HFFc6 (cell line): Measurements from ENCODE around the gene GALNT2. TPM values are rescaled to one million over a fixed set of nuclear protein-coding genes. Genes with fewer than 3 reads are reported as not detected.

Source experiments
- DNase-seq: peaks from one replicate; pipeline ENCODE4 v3.0.0-alpha.2; 2018
- H3K27ac Mint-ChIP-seq: 2 replicates; pipeline ENCODE4 v1.8.0; 2020; ENCODE audit warnings: mild to moderate bottlenecking, mixed read lengths
- H3K27me3 Mint-ChIP-seq: 2 replicates; pipeline ENCODE4 v1.8.0; 2021; ENCODE audit warnings: mild to moderate bottlenecking, moderate library complexity, mixed read lengths; ENCODE audit not compliant: insufficient read depth
- H3K36me3 Mint-ChIP-seq: 2 replicates; pipeline ENCODE4 v1.8.0; 2021; ENCODE audit warnings: low read depth, mixed read lengths
- H3K4me1 Mint-ChIP-seq: 2 replicates; pipeline ENCODE4 v1.8.0; 2020; ENCODE audit warnings: low read depth, mixed read lengths
- H3K4me3 Mint-ChIP-seq: 2 replicates; pipeline ENCODE4 v1.8.0; 2020; ENCODE audit warnings: mild to moderate bottlenecking, moderate library complexity, mixed read lengths
- H3K9me3 Mint-ChIP-seq: 2 replicates; pipeline ENCODE4 v1.8.0; 2020; ENCODE audit warnings: mild to moderate bottlenecking, mixed read lengths
- CTCF ChIP-seq: fragments of 200-600 bp; sonication (generic); IDR thresholded peaks from 2 replicates; pipeline ENCODE4 v1.5.0; 2021; ENCODE audit warnings: antibody characterized with exemption, mild to moderate bottlenecking
- total RNA-seq, 6 experiments: library from RNA; stranded (reverse); fragmentation: NEBNext Ultra II Directional; extraction: Animal tissue kit (Norgen Biotek cat#: 25700); gene quantifications; 2 replicates in 1 of 6; 3 replicates in 5 of 6; pipeline ENCODE4 v1.2.3, GENCODE V29; 2021

Gene GALNT2
- total RNA-seq, 6 experiments from 2014 or later, result 174 to 194 (median 181) TPM

DNA sequence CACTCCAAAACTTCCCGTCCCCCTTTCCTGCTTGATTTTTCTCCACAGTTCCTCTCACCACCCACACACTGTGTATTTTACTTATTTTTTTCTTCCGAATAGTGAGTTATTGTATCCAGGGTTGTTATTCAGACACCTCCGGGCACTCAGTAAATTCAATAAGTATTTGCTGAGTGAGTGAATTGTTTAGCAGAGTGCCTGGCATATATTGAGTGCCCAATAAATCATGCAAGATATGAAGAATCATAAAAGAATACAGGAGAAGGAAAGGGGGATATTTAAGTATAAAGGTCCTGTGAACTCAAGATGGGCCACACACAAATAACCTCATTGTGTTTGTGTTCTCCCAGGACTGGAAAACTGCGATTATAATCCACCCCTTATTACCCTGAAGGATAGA, 139.9 kb downstream of the GALNT2 start:
- DNase-seq, result no peak
- peaks cover 16% of the 10 kb centered on the region for H3K36me3 Mint-ChIP-seq
- no peaks in the 10 kb centered on the region; the same call in 1 of the 2 replicates for H3K27me3 Mint-ChIP-seq
- H3K27ac Mint-ChIP-seq, result no peak overlapping the region
- no peak for TF ChIP-seq CTCF
- H3K9me3 Mint-ChIP-seq, result no peaks in the 10 kb centered on the region
- H3K4me1 Mint-ChIP-seq, result peaks cover 47% of the 10 kb centered on the region
- H3K4me3 Mint-ChIP-seq, result no peak overlapping the region

DNA sequence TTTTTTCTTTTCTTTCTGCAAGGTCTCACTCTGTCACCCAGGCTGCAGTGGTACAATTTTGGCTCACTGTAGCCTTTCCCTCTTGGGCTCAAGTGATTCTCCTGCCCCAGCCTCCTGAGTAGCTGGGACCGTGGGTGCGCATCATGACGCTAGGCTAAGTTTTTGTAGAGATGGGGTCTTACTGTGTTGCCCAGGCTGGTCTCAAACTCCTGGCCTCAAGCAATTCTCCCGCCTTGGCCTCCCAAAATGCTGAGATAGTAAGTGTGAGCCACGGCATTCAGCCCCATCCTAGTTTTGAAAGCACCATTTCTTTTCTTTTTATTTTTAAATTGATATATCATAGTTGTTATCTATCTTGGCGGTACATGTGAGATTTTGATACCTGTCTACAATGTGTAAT, 140.6 kb downstream of the GALNT2 start:
- Mint-ChIP-seq H3K4me1 (peaks cover 47% of the 10 kb centered on the region), H3K27me3 (no peaks in the 10 kb centered on the region; the same call in 1 of the 2 replicates), H3K27ac (no peak overlapping the region), H3K9me3 (no peaks in the 10 kb centered on the region), H3K4me3 (no peak overlapping the region), H3K36me3 (peaks cover 16% of the 10 kb centered on the region)
- no peak for TF ChIP-seq CTCF
- no peak for DNase-seq

DNA sequence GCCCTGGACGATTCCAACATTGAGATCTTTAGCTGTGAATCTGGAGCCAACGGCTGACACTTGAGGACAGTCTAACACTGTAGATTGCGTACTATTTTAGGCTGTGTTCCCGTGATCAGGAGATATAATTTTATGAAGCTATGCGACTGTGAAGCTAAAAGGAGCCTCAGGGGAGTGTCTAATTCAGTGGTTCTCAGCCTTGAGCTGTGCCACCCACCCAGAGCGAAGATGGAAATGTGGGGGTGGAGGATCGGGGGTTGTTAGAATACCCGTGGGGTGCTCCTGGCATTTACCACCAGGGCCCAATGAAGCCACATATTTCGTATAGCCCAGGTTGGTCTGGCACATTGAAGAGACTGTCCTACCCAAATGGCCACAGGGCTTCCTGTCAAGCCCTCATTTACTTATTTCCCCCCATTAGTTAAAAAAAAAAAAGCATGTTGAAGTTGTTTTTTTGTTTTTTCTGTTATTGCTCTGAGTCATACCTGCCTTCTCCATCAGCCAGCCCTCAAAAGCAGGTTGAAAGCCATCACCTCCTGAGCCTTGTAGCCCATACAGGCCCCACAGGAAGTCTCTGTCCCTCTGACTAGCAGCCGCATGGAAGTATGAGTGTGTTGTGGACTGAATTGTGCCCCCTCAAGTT, 141.7 kb downstream of the GALNT2 start:
- no peak overlapping the region for H3K4me3 Mint-ChIP-seq
- peaks cover 47% of the 10 kb centered on the region for H3K4me1 Mint-ChIP-seq
- no peaks in the 10 kb centered on the region; the same call in 1 of the 2 replicates for H3K27me3 Mint-ChIP-seq
- no peaks in the 10 kb centered on the region for H3K9me3 Mint-ChIP-seq
- TF ChIP-seq CTCF, result no peak
- peaks cover 19% of the 10 kb centered on the region for H3K36me3 Mint-ChIP-seq
- DNase-seq, result no peak
- no peak overlapping the region for H3K27ac Mint-ChIP-seq

DNA sequence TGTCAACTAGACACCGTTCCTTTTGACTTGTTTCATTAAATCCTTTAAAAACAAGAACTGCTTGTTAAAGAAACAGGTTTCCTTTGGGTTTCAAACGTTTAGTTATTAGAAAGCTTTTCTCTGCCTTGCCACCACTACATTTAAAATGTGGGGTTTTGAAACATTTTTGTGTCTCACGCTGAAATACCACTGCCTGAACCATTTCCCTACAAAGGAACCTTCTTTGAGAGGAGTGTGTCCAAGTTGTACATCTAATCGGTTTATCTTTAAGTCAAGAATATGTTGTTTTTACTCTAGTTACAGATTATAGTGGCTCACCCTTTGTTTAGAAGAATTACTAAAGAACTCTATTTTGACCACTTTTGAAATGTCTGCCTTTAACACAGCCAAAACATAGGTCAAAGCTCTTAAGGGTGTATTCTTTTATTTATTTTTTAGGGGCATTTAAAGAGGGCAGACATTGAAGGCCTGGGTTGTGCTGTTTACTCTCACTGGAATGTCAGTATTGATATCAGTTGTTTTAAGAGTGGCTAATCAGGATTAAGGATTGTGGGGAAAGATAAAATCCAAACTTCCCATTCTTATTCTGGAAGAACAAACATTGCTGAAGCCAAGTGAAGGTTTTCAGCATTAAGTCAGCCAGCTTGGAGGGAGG, 143.4 kb downstream of the GALNT2 start:
- Mint-ChIP-seq H3K9me3 (no peaks in the 10 kb centered on the region), H3K27me3 (no peaks in the 10 kb centered on the region; the same call in 1 of the 2 replicates), H3K36me3 (peaks cover 14% of the 10 kb centered on the region), H3K4me3 (no peak overlapping the region), H3K4me1 (peaks cover 54% of the 10 kb centered on the region), H3K27ac (peak overlapping the region; percentile 49)
- DNase-seq, result no peak
- TF ChIP-seq CTCF, result no peak

GRCh38 chr1:230210981-230211336, 143.9 kb downstream of the GALNT2 start:
- DNase-seq, result no peak
- TF ChIP-seq CTCF, result no peak
- peaks cover 49% of the 10 kb centered on the region for H3K4me1 Mint-ChIP-seq
- peak overlapping the region; percentile 49 for H3K27ac Mint-ChIP-seq
- no peaks in the 10 kb centered on the region for H3K9me3 Mint-ChIP-seq
- peaks cover 14% of the 10 kb centered on the region for H3K36me3 Mint-ChIP-seq
- H3K4me3 Mint-ChIP-seq, result no peak overlapping the region
- no peaks in the 10 kb centered on the region; the same call in 1 of the 2 replicates for H3K27me3 Mint-ChIP-seq
